Parathyroid adenoma (tissue), 2 donors: ENCODE measurements around the gene MMP11.

Experiments
- H2AFZ ChIP-seq: fragments of 300-600 bp; sonication (generic); one replicate; pipeline ENCODE4 v1.7.0; 2017; ENCODE audit warnings: antibody characterized with exemption, mild to moderate bottlenecking
- H3K27ac ChIP-seq: fragments of 300-600 bp; sonication (generic); one replicate; pipeline ENCODE4 v1.7.0; 2017
- H3K27me3 ChIP-seq: fragments of 300-600 bp; sonication (generic); one replicate; pipeline ENCODE4 v1.7.0; 2017; ENCODE audit warnings: low read length; ENCODE audit not compliant: control insufficient read depth, insufficient read depth
- H3K36me3 ChIP-seq: fragments of 300-600 bp; sonication (generic); one replicate; pipeline ENCODE4 v1.7.0; 2017; ENCODE audit warnings: low read length; ENCODE audit not compliant: control insufficient read depth, insufficient read depth
- H3K4me1 ChIP-seq: fragments of 300-600 bp; sonication (generic); one replicate; pipeline ENCODE4 v1.7.0; 2017; ENCODE audit warnings: control low read depth
- H3K4me2 ChIP-seq: fragments of 300-600 bp; sonication (generic); one replicate; pipeline ENCODE4 v1.7.0; 2017; ENCODE audit warnings: low read length
- H3K4me3 ChIP-seq: fragments of 300-600 bp; sonication (generic); one replicate; pipeline ENCODE4 v1.7.0; 2017; ENCODE audit warnings: low read depth, low read length
- H3K79me2 ChIP-seq: fragments of 300-600 bp; sonication (generic); one replicate; pipeline ENCODE4 v1.7.0; 2017; ENCODE audit warnings: control low read depth
- H3K9ac ChIP-seq: fragments of 300-600 bp; sonication (generic); one replicate; pipeline ENCODE4 v1.7.0; 2017; ENCODE audit warnings: mild to moderate bottlenecking
- H3K9me3 ChIP-seq: fragments of 300-600 bp; sonication (generic); one replicate; pipeline ENCODE4 v1.7.0; 2017; ENCODE audit warnings: low read length; ENCODE audit not compliant: control insufficient read depth
- TF ChIP-seq, protein P1 (sequence below): fragments of 300-600 bp; sonication (generic); IDR thresholded peaks from one replicate; pipeline ENCODE4 v1.7.0; 2017; ENCODE audit warnings: antibody characterized with exemption, mild to moderate bottlenecking
- donor health status: primary hyperparathyroidism.

MMP11 gene

DNA sequence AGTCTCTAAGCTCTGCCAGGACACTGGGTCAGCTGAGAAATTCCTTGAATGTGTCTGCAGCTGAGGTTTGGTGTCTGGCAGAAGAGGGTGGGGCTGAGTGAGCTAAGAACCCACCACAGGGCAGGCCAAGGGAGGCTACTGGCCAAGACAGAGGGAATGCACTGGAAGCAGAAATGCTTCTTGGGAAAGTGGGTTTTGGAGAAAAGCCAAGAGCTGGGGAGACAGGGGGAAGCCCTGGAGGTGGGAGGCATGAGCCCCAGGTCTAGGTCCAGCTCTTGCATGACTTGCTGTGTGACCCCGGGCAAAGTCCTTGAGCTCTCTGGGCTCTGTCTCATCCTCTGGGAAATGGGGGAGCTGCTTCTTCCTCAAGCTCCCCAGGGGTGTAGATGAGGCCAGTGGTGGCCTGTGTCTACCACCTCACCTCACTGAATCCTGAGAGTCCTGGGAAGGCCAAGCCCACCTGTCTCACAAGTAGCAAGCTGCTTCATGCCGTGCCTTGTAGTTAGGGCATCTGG lies 2.3 kb downstream of the MMP11 start:
- no peaks in the 10 kb centered on the region for H3K36me3 ChIP-seq
- TF ChIP-seq, protein P1, sequence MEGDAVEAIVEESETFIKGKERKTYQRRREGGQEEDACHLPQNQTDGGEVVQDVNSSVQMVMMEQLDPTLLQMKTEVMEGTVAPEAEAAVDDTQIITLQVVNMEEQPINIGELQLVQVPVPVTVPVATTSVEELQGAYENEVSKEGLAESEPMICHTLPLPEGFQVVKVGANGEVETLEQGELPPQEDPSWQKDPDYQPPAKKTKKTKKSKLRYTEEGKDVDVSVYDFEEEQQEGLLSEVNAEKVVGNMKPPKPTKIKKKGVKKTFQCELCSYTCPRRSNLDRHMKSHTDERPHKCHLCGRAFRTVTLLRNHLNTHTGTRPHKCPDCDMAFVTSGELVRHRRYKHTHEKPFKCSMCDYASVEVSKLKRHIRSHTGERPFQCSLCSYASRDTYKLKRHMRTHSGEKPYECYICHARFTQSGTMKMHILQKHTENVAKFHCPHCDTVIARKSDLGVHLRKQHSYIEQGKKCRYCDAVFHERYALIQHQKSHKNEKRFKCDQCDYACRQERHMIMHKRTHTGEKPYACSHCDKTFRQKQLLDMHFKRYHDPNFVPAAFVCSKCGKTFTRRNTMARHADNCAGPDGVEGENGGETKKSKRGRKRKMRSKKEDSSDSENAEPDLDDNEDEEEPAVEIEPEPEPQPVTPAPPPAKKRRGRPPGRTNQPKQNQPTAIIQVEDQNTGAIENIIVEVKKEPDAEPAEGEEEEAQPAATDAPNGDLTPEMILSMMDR: no peak
- no peak overlapping the region for H3K27ac ChIP-seq
- no peak overlapping the region for H3K4me3 ChIP-seq
- H2AFZ ChIP-seq: no peak overlapping the region
- H3K4me1 ChIP-seq: no peaks in the 10 kb centered on the region
- H3K79me2 ChIP-seq: no peaks in the 10 kb centered on the region
- H3K4me2 ChIP-seq: no peak overlapping the region
- no peaks in the 10 kb centered on the region for H3K27me3 ChIP-seq
- H3K9me3 ChIP-seq: no peaks in the 10 kb centered on the region
- no peak overlapping the region for H3K9ac ChIP-seq

DNA sequence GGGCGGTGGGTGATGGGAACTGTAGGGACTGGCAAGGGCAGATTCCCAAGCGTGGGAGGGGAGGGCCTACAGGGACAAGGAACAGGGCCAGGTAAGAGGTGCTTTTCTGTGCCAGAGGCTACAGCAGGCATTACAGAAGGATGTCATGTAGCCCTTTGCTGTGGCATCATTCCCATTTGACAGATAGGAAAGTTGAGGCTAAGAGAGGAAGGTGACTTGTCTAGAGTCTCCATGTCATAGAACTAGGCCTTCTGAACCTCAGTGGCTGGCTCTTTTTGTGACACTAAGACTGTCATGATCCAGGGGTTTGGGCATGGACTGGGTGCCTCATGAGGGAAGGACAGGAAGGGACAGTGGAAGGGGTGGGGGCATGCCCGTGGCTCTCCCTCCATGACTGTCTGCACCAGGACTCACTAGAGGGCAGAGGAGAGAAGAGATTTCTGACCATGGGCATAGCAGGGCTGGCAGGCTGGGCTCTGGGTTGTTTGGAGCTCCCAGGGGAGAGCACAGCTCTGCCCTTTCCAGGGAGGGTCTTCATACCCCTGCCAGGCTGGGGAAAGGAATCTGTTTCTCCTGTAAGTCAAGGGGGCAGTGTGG lies 3.2 kb downstream of the MMP11 start:
- H3K4me3 ChIP-seq: no peak overlapping the region
- H3K36me3 ChIP-seq: no peaks in the 10 kb centered on the region
- no peak overlapping the region for H3K27ac ChIP-seq
- TF ChIP-seq, protein P1: no peak
- H3K9me3 ChIP-seq: no peaks in the 10 kb centered on the region
- no peaks in the 10 kb centered on the region for H3K4me1 ChIP-seq
- no peak overlapping the region for H2AFZ ChIP-seq
- H3K4me2 ChIP-seq: no peak overlapping the region
- no peak overlapping the region for H3K9ac ChIP-seq
- no peaks in the 10 kb centered on the region for H3K27me3 ChIP-seq
- no peaks in the 10 kb centered on the region for H3K79me2 ChIP-seq

DNA sequence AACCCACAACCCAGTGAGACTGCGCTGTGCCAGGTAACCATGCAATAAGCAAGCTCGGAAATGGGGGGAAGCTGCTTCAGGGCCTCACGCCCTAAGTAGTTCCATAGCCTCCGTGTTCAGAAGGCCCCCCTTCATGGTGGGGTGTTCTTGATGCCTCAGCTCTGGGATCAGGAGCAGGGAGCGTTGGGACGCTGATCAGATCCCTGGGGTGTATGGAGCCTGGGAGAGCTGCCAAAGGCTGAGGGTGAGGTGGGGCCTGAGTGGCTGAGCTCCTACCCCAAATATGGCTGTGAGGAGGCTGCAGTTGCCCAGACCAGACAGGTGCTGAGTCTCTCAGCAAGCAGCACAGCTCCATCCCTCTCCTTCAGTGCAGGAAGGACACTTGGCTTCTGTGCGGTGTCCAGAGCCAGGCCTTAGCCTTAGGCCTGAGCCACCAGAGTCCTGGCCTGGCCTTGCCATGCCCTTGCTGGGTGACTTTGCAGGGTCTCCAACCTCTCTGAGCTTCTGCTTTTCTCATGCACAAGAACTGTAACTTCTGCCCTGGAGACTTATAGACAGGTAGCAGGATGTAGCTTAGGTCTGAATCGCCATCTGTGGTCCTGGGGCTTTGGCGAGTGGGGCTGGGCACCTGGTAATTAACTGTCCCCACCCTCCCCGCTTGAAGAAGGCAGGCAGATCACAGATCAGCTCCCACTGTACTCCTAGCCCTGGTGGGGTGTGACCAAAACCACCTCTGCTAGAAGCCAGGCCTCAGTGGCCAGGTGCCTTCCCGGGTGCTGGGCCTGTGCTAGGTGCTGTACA lies 5.3 kb downstream of the MMP11 start:
- Histone ChIP-seq H3K27me3 (no peaks in the 10 kb centered on the region), H3K9ac (no peak overlapping the region), H3K4me3 (no peak overlapping the region), H2AFZ (no peak overlapping the region), H3K36me3 (no peaks in the 10 kb centered on the region), H3K27ac (no peak overlapping the region), H3K4me1 (no peaks in the 10 kb centered on the region), H3K9me3 (no peaks in the 10 kb centered on the region), H3K79me2 (no peaks in the 10 kb centered on the region), H3K4me2 (no peak overlapping the region)
- TF ChIP-seq, protein P1: no peak

DNA sequence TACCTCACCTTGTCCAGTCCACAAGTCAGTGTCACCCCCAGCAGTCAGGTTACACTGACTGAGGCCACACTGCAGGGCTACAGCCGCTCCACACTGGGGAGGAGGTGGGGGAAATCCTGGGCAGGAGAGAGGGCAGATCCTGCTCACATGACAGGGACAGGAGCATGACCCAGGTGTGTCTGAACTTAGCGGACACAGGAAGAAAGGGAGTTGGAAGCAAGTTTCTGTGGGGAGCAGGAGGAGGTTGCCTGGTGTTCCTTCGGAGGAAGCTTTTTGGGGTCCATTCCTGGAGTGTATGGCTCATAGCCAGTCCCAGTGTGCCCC lies 5.9 kb downstream of the MMP11 start:
- Histone ChIP-seq H3K9ac (no peak overlapping the region), H3K79me2 (no peaks in the 10 kb centered on the region), H3K27me3 (no peaks in the 10 kb centered on the region), H3K4me1 (no peaks in the 10 kb centered on the region), H3K27ac (no peak overlapping the region), H2AFZ (no peak overlapping the region), H3K36me3 (no peaks in the 10 kb centered on the region), H3K9me3 (no peaks in the 10 kb centered on the region), H3K4me2 (no peak overlapping the region), H3K4me3 (no peak overlapping the region)
- TF ChIP-seq, protein P1: no peak
